ES-I3 (cell line): Measurements from ENCODE around the gene DNAAF3.
"Not testable (repeated sequence)": the region's sequence is repeated elsewhere in the genome, so short reads cannot be mapped to it uniquely, and the experiment has no call there.

Experiments used
- H3K36me3 ChIP-seq: 2 replicates; pipeline ENCODE4 v1.6.1; 2013; ENCODE audit warnings: mild to moderate bottlenecking, low read length, control low read depth, moderate library complexity; ENCODE audit not compliant: insufficient read depth
- H3K4me1 ChIP-seq: 2 replicates; pipeline ENCODE4 v1.6.1; 2013; ENCODE audit warnings: mild to moderate bottlenecking, control low read depth, low read length; ENCODE audit not compliant: insufficient read depth
- H3K9ac ChIP-seq: 2 replicates; pipeline ENCODE4 v1.6.1; 2013; ENCODE audit warnings: low read depth, mild to moderate bottlenecking, low read length, moderate library complexity
- H3K9me3 ChIP-seq: 2 replicates; pipeline ENCODE4 v1.6.1; 2013; ENCODE audit warnings: mild to moderate bottlenecking, low read length, moderate library complexity; ENCODE audit not compliant: control insufficient read depth, insufficient read depth

Gene DNAAF3

DNA sequence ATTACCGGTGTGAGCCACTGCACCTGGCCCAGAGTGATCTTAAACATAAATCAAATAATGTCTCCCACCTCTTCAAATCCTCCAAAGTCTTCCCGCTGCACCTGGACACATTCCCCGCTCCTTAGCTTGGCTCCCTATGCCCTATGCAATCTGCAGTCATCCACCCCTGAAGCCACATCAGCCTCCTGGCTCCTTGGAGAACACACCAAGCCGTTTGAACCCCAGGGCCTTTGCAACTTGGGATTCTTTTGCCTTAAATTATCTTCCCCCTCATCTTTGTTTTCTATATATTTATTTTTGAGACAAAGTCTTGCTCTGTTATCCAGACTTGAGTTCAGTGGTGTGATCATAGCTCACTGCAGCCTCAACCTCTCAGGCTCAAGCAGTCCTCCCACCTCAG is 2.7 kb upstream of the DNAAF3 start:
- Histone ChIP-seq H3K36me3 (no peaks in the 10 kb centered on the region), H3K9me3 (no peaks in the 10 kb centered on the region), H3K4me1 (no peaks in the 10 kb centered on the region), H3K9ac (no peak overlapping the region)

GRCh38 chr19:55165952-55166529 is 372 bp downstream of the DNAAF3 start:
- peak overlapping the region; percentile 40; the same call in 1 of the 2 replicates for H3K9ac ChIP-seq

DNA sequence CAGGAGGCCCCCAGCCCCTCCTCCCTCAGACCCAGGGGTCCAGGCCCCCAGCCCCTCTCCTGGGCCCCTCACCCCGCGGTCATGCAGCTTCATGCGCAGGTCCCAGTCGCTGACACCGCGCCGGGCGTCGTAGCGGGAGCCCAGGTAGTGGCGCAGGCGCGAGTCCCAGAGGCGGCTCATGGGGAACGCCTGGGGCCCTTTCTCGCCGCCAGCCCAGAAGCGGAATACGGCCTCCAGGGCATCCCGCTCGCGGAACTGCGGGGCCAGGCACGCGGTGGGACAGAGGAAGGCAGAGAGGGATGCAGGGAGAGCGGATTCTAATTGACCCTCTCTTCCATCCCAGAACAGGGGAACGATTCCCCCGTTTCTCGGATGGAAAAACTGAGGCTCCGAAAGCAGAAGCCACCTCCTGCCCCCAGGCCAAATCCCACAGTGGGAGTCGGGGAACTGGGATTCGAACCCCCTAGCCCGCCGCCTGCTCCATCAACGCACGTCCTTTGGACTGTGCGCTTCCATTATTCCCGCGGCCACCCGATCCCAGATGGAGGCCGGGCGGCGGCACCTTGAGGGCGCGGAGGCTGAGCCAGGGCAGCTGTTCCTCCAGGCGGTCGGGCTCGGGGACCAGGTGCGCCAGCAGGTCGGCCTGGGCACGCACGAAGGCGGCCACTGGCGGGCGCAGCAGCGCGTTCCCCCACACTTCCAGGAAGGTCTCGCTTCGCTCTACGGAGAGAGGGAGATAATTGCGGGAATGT is 4.7 kb downstream of the DNAAF3 start:
- H3K36me3 ChIP-seq = no peaks in the 10 kb centered on the region
- peak overlapping the region; percentile 61; the same call in 1 of the 2 replicates for H3K9ac ChIP-seq
- peaks cover 17% of the 10 kb centered on the region; the same call in 1 of the 2 replicates for H3K4me1 ChIP-seq
- no peaks in the 10 kb centered on the region for H3K9me3 ChIP-seq

More at GRCh38 chr19:55165952-55166529, 372 bp downstream of the DNAAF3 start:
- H3K36me3 ChIP-seq = no peaks in the 10 kb centered on the region
- no peaks in the 10 kb centered on the region for H3K9me3 ChIP-seq
- no peaks in the 10 kb centered on the region for H3K4me1 ChIP-seq

DNA sequence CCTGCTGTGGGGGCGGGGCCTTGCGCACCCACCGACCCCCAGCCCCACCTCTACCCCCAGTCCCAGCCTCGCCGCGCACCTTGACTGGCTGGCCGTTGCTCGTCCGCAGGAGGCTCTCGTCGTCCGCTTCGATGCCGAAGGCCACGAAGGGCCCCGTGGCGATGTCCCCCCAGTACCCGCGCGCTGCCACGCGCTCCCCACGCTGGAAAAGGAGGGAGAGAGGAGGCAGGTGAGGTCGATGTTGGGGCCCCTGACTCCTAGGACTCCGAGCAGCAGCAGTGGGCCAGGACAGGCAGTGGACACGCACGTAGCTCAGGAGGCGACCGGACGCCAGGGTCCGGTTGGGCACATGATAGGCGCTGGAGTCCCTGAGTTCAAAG is 5.4 kb downstream of the DNAAF3 start:
- H3K36me3 ChIP-seq = no peaks in the 10 kb centered on the region

DNA sequence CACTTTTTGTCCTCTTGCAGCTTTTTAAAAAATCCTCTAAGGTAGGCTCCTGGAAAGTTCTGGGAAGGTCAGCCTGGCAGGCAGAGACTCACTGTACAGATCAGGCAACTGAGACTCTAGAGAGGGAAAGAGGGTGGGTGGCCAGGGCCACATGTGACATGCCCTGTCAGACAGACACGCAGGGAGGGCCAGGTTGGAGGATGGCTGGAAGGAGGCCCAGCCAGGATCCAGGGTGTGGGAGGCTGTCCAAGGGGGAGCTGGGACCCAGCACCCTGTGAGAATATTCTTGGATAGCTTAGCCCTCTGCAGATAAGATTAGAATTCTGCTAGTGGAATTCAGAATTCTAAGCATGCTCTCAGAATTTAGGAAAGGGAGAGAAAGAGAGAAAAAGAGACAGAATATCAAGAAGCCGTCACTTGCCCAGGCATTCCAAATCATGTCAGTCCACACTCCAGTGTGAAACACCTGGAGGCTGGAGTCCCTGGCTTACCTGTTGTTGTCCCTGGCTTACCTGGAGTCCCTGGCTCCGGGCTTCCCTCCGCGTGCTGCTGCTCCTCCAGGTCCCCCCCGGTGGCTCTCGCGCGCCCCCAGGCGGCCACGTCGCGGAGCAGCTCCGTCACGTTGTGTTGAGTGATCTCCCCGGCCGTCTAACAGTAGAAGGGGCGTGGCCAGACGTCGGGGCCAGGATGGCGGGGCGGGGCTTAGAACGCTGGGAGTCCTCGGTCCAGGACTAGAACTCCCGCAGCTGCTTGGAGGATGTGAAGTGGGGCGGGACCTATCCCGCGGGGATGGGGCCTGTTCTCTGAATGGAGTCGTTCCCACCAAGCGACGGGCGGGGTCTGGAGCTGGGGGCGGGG is 6.1 kb downstream of the DNAAF3 start:
- Histone ChIP-seq H3K9me3 (no peaks in the 10 kb centered on the region; the same call in 1 of the 2 replicates), H3K9ac (no peak overlapping the region; the same call in 1 of the 2 replicates), H3K4me1 (peaks cover 17% of the 10 kb centered on the region; the same call in 1 of the 2 replicates), H3K36me3 (no peaks in the 10 kb centered on the region)

More for the DNA sequence above, 5.4 kb downstream of the DNAAF3 start:
- H3K9ac ChIP-seq = peak overlapping the region; percentile 61
- H3K4me1 ChIP-seq = peaks cover 17% of the 10 kb centered on the region; the same call in 1 of the 2 replicates
- H3K9me3 ChIP-seq = no peaks in the 10 kb centered on the region; the same call in 1 of the 2 replicates

DNA sequence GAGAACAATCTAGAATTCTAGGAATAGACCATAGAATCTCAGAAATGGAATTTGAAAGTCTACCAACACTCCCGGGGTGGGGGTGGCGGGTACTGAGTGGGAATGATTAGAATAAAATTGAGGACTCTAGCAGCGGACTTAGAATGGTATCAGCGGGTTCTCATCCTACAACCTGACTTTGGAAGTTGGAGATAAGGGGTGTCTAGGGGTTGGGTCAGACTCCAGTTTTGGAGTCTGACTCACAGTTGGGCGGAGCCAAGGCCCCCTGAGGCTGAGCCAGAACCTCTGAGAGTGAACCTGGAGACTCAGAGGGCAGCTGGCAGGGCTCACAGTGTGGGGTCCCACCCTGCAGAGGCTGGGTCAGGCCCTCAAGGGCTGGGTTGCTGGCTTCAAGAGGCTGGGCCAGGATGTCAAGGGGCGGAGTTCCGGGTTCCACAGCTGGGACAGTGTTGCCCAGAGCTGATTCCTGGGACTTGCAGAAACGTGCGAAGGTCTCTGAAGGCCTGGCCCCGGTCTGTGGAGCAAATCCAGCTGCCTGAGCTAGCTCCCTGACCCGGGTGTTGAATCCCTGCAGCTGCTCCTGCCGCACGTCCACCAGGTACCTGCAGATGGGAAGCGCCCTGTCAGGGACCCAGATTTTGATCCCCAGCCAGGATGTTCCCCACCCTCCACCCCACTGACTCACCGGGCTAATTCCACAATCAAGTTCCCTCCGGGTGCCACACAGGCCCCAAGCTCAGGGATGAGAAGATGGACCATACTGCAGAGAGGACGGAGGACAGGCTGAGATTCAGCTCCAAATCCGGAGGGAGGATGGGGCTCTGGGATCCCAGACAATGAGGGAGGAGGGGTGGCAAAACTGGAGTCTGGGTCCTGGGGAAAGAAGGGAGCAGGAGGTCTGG is 7.3 kb downstream of the DNAAF3 start:
- H3K36me3 ChIP-seq = no peaks in the 10 kb centered on the region
- H3K9ac ChIP-seq = peak overlapping the region; percentile 24; the same call in 1 of the 2 replicates
- peaks cover 17% of the 10 kb centered on the region; the same call in 1 of the 2 replicates for H3K4me1 ChIP-seq
- no peaks in the 10 kb centered on the region; the same call in 1 of the 2 replicates for H3K9me3 ChIP-seq

GRCh38 chr19:55158423-55158822 is 8.0 kb downstream of the DNAAF3 start:
- no peaks in the 10 kb centered on the region; the same call in 1 of the 2 replicates for H3K9me3 ChIP-seq
- H3K9ac ChIP-seq = no peak overlapping the region
- H3K36me3 ChIP-seq = no peaks in the 10 kb centered on the region
- H3K4me1 ChIP-seq = peaks cover 17% of the 10 kb centered on the region; the same call in 1 of the 2 replicates

DNA sequence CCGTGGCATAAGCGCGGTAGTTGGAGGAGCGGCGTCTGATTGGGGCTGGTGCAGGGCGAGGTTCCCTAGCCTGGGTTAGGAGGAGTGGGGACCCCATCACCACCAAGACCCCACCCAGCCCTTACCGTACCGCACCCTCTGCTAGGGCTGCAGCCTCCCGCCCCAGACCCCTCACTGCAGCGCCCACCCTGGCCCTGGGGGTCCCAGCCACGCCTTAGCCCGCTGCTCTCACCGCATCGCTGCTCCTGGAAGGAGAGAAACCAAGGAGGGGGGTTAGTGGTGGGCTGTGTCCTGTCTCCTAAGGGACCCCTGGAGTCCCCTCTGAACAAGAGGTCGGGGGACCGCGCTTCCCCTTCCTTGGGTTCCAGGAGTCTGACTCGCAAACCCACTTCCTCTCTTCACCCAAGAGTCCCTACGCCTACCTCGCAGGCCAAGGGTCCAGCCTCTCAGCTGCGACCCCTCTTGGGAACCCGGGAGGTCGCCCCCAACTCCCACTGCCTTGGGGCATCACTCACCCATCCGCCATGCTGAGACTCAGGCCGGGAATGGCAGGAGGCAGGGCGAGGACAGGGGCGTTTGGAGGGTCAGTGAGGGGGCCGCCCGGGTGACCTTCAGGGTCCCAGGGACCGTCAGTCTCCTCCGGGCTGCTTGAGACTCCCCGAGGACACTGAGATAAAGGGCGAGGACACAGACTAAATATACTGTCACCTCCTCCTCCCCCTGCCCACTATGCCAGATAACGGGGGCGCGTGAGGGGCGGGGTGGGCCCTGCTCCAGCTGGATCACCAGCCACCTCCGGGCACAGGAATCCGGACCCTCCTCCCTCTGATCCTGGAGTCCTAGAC is 9.1 kb downstream of the DNAAF3 start, which contains the start of gene TNNI3:
TNNI3 (minus strand) TSS at position 669 of the 845 bp plus-strand sequence; CDS start at position 526, 143 bp downstream.
- Histone ChIP-seq H3K4me1 (peaks cover 17% of the 10 kb centered on the region; the same call in 1 of the 2 replicates), H3K36me3 (no peaks in the 10 kb centered on the region), H3K9me3 (no peaks in the 10 kb centered on the region; the same call in 1 of the 2 replicates), H3K9ac (peak within 1 kb of the TSS; percentile 75; the same call in 1 of the 2 replicates)

GRCh38 chr19:55156202-55157063 is 10.0 kb downstream of the DNAAF3 start:
- peaks cover 3% of the 10 kb centered on the region; the same call in 1 of the 2 replicates for H3K36me3 ChIP-seq
- H3K4me1 ChIP-seq = peaks cover 20% of the 10 kb centered on the region; the same call in 1 of the 2 replicates
- peak overlapping the region; percentile 75 for H3K9ac ChIP-seq
- no peaks in the 10 kb centered on the region; the same call in 1 of the 2 replicates for H3K9me3 ChIP-seq

DNA sequence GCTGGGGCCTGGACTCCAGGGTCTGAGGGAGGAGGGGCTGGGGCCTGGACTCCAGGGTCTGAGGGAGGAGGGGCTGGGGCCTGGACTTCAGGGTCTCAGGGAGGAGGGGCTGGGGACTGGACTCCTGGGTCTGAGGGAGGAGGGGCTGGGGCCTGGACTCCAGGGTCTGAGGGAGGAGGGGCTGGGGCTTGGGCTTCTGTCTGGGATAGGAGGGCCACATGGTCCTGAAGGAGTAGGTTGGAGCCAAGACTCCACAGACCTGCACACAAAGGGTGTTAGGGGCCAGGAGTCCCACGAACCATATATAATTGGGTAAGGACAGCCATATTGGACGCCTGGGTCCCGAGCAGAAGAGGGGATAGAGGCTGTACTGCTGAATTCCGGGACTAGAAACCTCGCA is 10.6 kb downstream of the DNAAF3 start:
- H3K4me1 ChIP-seq = peaks cover 21% of the 10 kb centered on the region; the same call in 1 of the 2 replicates
- H3K36me3 ChIP-seq, H3K9me3 ChIP-seq: not testable (repeated sequence)
- peak overlapping the region; percentile 75 for H3K9ac ChIP-seq

GRCh38 chr19:55153652-55154264 is 12.7 kb downstream of the DNAAF3 start:
- H3K9me3 ChIP-seq = no peaks in the 10 kb centered on the region; the same call in 1 of the 2 replicates
- no peak overlapping the region for H3K9ac ChIP-seq
- peaks cover 17% of the 10 kb centered on the region for H3K4me1 ChIP-seq
- H3K36me3 ChIP-seq = peaks cover 4% of the 10 kb centered on the region; the same call in 1 of the 2 replicates
